ENCODE data around the gene GPR17.

GRCh38 chr2:127697482-127698180 lies 51.7 kb downstream of the GPR17 start:
- TF ChIP-seq ZNF565 (CRISPR knock-in tag; conservative IDR thresholded peaks at IDR 0.05; ENCODE audit: low read depth) = no peak
- TF ChIP-seq ESRRG (CRISPR knock-in tag; IDR thresholded peaks at IDR 0.05) = no peak
- no peak for TF ChIP-seq PATZ1 (CRISPR knock-in tag; IDR thresholded peaks at IDR 0.05; ENCODE audit: borderline replicate concordance)
- TF ChIP-seq ISL1 (CRISPR knock-in tag; IDR thresholded peaks at IDR 0.05) = no peak
- no peak for TF ChIP-seq POU6F1 (CRISPR knock-in tag; IDR thresholded peaks at IDR 0.05; ENCODE audit: borderline replicate concordance, low read depth)
- TF ChIP-seq ZNF70 (CRISPR knock-in tag; IDR thresholded peaks at IDR 0.05) = no peak
- no peak for TF ChIP-seq CSDC2 (CRISPR knock-in tag; IDR thresholded peaks at IDR 0.05)
- no peak for TF ChIP-seq TCF4 (CRISPR knock-in tag; IDR thresholded peaks at IDR 0.05; ENCODE audit: borderline replicate concordance)
- TF ChIP-seq OSR1 (CRISPR knock-in tag; IDR thresholded peaks at IDR 0.05) = no peak
- TF ChIP-seq TSHZ2 (CRISPR knock-in tag; IDR thresholded peaks at IDR 0.05) = no peak
- TF ChIP-seq CREB5 (CRISPR knock-in tag; IDR thresholded peaks at IDR 0.05; ENCODE audit: low read depth) = no peak
- TF ChIP-seq ZFP3 (CRISPR knock-in tag; IDR thresholded peaks at IDR 0.05) = no peak

Data from SK-N-SH treated with all-trans-retinoic acid at 6 μM for 48 hours (cell line).